Endodermal cell (in vitro differentiated cells): ENCODE data around the gene MTOR. TPM values are rescaled to one million over a fixed set of nuclear protein-coding genes. Genes with fewer than 3 reads are reported as not detected.

Experiments
- DNase-seq: peaks from one replicate; pipeline ENCODE4 v3.0.0-alpha.2; 2017
- H3K27ac ChIP-seq: 2 replicates; pipeline ENCODE4 v1.5.1; 2013; ENCODE audit warnings: mild to moderate bottlenecking, low read depth, low read length, moderate library complexity
- H3K27me3 ChIP-seq: 2 replicates; pipeline ENCODE4 v1.6.1; 2013; ENCODE audit warnings: mild to moderate bottlenecking, low read length, moderate library complexity; ENCODE audit not compliant: insufficient read depth, control insufficient read depth, poor library complexity, severe bottlenecking
- H3K36me3 ChIP-seq: 2 replicates; pipeline ENCODE4 v1.7.0; 2013; ENCODE audit warnings: mild to moderate bottlenecking, low read length, moderate library complexity; ENCODE audit not compliant: control insufficient read depth, insufficient read depth
- H3K4me1 ChIP-seq: one replicate; pipeline ENCODE4 v1.7.0; 2013; ENCODE audit warnings: low read length; ENCODE audit not compliant: control insufficient read depth, insufficient read depth
- H3K4me3 ChIP-seq: 2 replicates; pipeline ENCODE4 v1.5.1; 2013; ENCODE audit warnings: mild to moderate bottlenecking, low read length, moderate library complexity
- H3K9ac ChIP-seq: 2 replicates; pipeline ENCODE4 v1.6.1; 2013; ENCODE audit warnings: mild to moderate bottlenecking, low read length, moderate library complexity; ENCODE audit not compliant: poor library complexity, severe bottlenecking; ENCODE audit errors: extremely low read depth
- H3K9me3 ChIP-seq: 2 replicates; pipeline ENCODE4 v1.6.1; 2013; ENCODE audit warnings: mild to moderate bottlenecking, low read length, moderate library complexity; ENCODE audit not compliant: control insufficient read depth
- H3K27ac Mint-ChIP-seq: 2 replicates; pipeline ENCODE4 v1.8.0; 2020; ENCODE audit warnings: mixed read lengths
- H3K27me3 Mint-ChIP-seq: 2 replicates; pipeline ENCODE4 v1.8.0; 2021; ENCODE audit warnings: mild to moderate bottlenecking, mixed read lengths; ENCODE audit not compliant: insufficient read depth
- H3K36me3 Mint-ChIP-seq: 2 replicates; pipeline ENCODE4 v1.8.0; 2020; ENCODE audit warnings: low read depth, mixed read lengths
- H3K4me1 Mint-ChIP-seq: 2 replicates; pipeline ENCODE4 v1.8.0; 2020; ENCODE audit warnings: mixed read lengths
- H3K4me3 Mint-ChIP-seq: 2 replicates; pipeline ENCODE4 v1.8.0; 2020; ENCODE audit warnings: mild to moderate bottlenecking, moderate library complexity, mixed read lengths
- H3K9me3 Mint-ChIP-seq: 2 replicates; pipeline ENCODE4 v1.8.0; 2020; ENCODE audit warnings: mild to moderate bottlenecking, mixed read lengths
- WGBS, 2 experiments: methylation state at CpG; one replicate each; pipeline versions ENCODE4 v1.1.5 to v1.1.7; 2013; ENCODE audit warnings: missing lambda C conversion rate in 2 of 2, mixed read lengths in 1 of 2; ENCODE audit not compliant: insufficient coverage in 1 of 2, insufficient read length in 1 of 2; 5-methylcytosine and 5-hydroxymethylcytosine counted together
- total RNA-seq, 2 donors: library from RNA; stranded (reverse); fragmentation: NEBNext Ultra II Directional in 1 of 2; extraction: Animal tissue kit (Norgen Biotek cat#: 25700) in 1 of 2; gene quantifications; 2 replicates in 1 of 2; 3 replicates in 1 of 2; pipeline ENCODE4 v1.2.1, GENCODE V29; 2021
- TF ChIP-seq, protein P1 (sequence below): fragments of 200-600 bp; sonication (generic); conservative IDR thresholded peaks from 2 replicates; pipeline ENCODE4 v1.5.0; 2021; ENCODE audit warnings: antibody characterized with exemption, mild to moderate bottlenecking

The MTOR gene
- total RNA-seq, 2 donors from 2014 or later = 69.0 to 78.3 TPM

DNA sequence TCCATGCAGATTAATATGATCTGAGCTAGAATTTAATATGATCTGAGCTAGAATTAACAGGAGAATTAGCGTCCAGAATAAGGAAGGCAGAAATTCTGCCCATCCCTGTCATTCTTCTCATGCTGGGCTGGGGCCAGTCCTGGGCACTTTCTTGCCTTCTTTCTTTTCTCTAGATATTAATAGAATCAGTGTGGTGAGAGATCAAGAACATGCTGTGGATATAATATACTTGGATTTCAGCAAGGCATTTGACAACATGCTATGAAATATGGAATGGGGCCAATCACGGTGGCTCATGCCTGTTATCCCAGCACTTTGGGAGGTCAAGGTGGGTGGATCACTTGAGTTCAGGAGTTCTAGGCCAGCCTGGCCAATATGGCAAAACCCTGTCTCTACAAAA is 28.7 kb upstream of the MTOR start:
- TF ChIP-seq, protein P1, sequence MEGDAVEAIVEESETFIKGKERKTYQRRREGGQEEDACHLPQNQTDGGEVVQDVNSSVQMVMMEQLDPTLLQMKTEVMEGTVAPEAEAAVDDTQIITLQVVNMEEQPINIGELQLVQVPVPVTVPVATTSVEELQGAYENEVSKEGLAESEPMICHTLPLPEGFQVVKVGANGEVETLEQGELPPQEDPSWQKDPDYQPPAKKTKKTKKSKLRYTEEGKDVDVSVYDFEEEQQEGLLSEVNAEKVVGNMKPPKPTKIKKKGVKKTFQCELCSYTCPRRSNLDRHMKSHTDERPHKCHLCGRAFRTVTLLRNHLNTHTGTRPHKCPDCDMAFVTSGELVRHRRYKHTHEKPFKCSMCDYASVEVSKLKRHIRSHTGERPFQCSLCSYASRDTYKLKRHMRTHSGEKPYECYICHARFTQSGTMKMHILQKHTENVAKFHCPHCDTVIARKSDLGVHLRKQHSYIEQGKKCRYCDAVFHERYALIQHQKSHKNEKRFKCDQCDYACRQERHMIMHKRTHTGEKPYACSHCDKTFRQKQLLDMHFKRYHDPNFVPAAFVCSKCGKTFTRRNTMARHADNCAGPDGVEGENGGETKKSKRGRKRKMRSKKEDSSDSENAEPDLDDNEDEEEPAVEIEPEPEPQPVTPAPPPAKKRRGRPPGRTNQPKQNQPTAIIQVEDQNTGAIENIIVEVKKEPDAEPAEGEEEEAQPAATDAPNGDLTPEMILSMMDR = no peak
- H3K9ac ChIP-seq = no peak overlapping the region
- WGBS, 2 experiments = 98 to 100% methylated on average over 2 of the region's 2 CpGs
- H3K9me3 ChIP-seq = no peaks in the 10 kb centered on the region
- no peak for DNase-seq
- no peaks in the 10 kb centered on the region for H3K27me3 ChIP-seq
- no peak overlapping the region for H3K27ac ChIP-seq
- H3K4me3 ChIP-seq = no peak overlapping the region
- Mint-ChIP-seq H3K27me3 (no peaks in the 10 kb centered on the region), H3K4me3 (no peak overlapping the region), H3K27ac (no peak overlapping the region), H3K4me1 (peaks cover 12% of the 10 kb centered on the region), H3K36me3 (peaks cover 46% of the 10 kb centered on the region), H3K9me3 (no peaks in the 10 kb centered on the region)
- H3K36me3 ChIP-seq = peaks cover 12% of the 10 kb centered on the region
- peaks cover 9% of the 10 kb centered on the region for H3K4me1 ChIP-seq

DNA sequence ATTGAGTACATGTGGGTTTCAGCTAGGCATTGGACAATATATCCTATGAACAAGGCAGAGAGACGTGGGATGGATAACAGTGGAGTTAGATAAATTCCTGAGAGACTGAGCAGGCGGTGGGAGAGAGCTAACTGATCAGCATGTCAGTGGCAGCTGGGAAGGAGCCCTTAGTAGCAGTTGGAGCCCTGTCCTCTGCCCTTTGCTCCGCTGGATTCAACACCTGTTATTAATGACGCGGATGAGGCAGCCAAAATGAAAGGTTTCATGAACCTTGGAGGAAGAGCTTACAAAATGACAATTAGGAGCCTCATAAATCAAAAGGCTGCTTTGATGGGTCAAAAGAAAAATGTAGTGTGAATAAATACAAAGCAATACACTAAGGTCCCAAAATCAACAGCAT is 26.7 kb upstream of the MTOR start:
- H3K9me3 Mint-ChIP-seq = no peaks in the 10 kb centered on the region
- no peaks in the 10 kb centered on the region for H3K27me3 Mint-ChIP-seq
- H3K27ac Mint-ChIP-seq = no peak overlapping the region
- H3K4me3 Mint-ChIP-seq = no peak overlapping the region
- no peaks in the 10 kb centered on the region for H3K27me3 ChIP-seq
- H3K36me3 ChIP-seq = peaks cover 13% of the 10 kb centered on the region
- DNase-seq = no peak
- WGBS, 2 experiments = 89 to 93% methylated on average over 5 of the region's 5 CpGs
- TF ChIP-seq, protein P1 = no peak
- no peak overlapping the region for H3K4me3 ChIP-seq
- peaks cover 28% of the 10 kb centered on the region for H3K4me1 Mint-ChIP-seq
- H3K9me3 ChIP-seq = no peaks in the 10 kb centered on the region
- peaks cover 14% of the 10 kb centered on the region for H3K4me1 ChIP-seq
- H3K36me3 Mint-ChIP-seq = peaks cover 39% of the 10 kb centered on the region
- no peak overlapping the region for H3K9ac ChIP-seq
- H3K27ac ChIP-seq = no peak overlapping the region

DNA sequence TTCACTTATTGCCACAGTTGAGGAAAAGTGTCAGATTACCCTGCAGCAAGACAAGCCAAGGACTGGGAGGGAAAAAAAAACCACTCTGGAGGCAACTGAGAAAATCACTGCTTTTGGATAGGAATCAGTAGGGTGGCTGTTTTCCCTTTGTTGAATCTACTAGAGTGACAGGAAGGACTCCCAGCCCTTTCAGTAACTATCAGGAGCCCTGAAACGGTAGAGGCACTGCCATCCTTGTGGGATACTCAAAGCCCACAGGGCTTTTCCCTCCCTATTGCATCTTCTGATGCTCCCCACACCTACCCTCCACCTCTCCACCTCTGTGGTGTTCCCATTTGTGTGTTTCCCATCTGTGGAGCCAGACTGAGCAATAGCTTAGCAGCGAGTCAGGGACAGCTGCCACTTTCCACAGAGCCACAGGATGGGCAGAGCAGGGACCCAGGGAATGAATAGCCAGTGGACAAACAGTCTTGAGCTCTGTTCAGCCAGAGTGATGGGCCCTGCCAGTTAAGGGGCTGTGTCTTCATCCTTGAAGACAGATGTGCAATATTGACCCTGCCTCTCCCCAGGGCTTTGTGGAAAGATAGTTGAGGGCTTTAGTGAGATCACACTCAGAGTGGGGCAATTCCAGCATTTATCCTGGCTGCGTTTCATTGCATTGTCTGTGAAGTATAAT is 24.5 kb upstream of the MTOR start:
- H3K27me3 Mint-ChIP-seq = no peaks in the 10 kb centered on the region
- no peaks in the 10 kb centered on the region for H3K27me3 ChIP-seq
- H3K4me1 ChIP-seq = peaks cover 14% of the 10 kb centered on the region
- H3K4me3 ChIP-seq = no peak overlapping the region
- H3K36me3 Mint-ChIP-seq = peaks cover 49% of the 10 kb centered on the region
- no peak overlapping the region for H3K4me3 Mint-ChIP-seq
- no peak for DNase-seq
- peaks cover 21% of the 10 kb centered on the region for H3K36me3 ChIP-seq
- peak overlapping the region; percentile 12 for H3K27ac Mint-ChIP-seq
- H3K9ac ChIP-seq = no peak overlapping the region
- H3K9me3 ChIP-seq = no peaks in the 10 kb centered on the region
- peak overlapping the region; percentile 45 for H3K27ac ChIP-seq
- H3K9me3 Mint-ChIP-seq = no peaks in the 10 kb centered on the region
- H3K4me1 Mint-ChIP-seq = peaks cover 31% of the 10 kb centered on the region
- WGBS, 2 experiments = 70 to 100% methylated on average over 1 to 3 of the region's 3 CpGs
- TF ChIP-seq, protein P1 = no peak
